ENCODE results near the gene PLEKHA7.

GRCh38 chr11:16982256-16982671 lies 31.9 kb downstream of the PLEKHA7 start:
- TF ChIP-seq POLR2AphosphoS5 (IDR thresholded peaks at IDR 0.05; ENCODE audit: low read depth, low read length), result no peak
- no peak for TF ChIP-seq TAF1 (IDR thresholded peaks at IDR 0.05; ENCODE audit: borderline replicate concordance, insufficient read depth, low read length)

Measured in PFSK-1 (cell line).